DMS114 treated with DMSO at 0.1 percent for 48 hours (cell line): ENCODE results near the gene GNAL.
A peak's percentile ranks its signal among the peaks of the same experiment; 100 is the strongest.
"Not testable (repeated sequence)": the region's sequence is repeated elsewhere in the genome, so short reads cannot be mapped to it uniquely, and the experiment has no call there.

Experiments
- DNase-seq: peaks from one replicate; lab custom pipeline; 2025; ENCODE audit not compliant: unreplicated experiment; lab: John Stamatoyannopoulos, UW

The GNAL gene

GRCh38 chr18:11871501-11871900, 182.4 kb downstream of the GNAL start:
- no peak for DNase-seq

DNA sequence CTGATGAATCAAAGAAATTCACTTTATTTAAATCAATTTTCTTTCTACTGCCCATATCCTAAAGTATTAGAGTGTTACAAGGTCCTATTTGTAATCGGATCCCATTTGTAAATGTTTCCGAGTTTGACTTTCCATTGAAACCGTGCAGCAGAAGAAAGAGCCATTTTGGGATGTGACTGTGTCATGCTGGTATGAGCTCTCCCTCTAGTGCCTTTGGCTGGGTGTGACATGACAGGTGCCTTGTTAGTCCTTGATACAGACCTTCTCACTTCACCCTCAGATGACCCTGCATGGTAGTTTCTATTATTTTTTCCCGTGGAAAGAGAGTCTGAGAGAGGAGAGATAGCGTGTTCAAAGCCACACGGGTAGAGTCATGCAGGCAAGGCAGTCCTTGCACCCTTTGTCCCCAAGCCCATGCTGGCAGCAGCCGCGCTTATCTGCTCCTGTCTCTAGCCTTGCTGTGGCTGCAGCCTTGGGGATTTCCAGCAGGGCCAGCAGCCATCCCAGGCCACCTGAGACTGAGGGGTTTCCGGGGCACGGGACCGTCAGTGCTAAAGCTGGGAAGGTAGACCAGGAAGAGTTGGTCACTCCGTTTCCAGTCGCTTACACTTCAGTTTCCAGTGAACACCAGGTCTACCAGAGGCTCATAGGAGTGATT, 183.5 kb downstream of the GNAL start:
- peak; percentile 5 for DNase-seq

DNA sequence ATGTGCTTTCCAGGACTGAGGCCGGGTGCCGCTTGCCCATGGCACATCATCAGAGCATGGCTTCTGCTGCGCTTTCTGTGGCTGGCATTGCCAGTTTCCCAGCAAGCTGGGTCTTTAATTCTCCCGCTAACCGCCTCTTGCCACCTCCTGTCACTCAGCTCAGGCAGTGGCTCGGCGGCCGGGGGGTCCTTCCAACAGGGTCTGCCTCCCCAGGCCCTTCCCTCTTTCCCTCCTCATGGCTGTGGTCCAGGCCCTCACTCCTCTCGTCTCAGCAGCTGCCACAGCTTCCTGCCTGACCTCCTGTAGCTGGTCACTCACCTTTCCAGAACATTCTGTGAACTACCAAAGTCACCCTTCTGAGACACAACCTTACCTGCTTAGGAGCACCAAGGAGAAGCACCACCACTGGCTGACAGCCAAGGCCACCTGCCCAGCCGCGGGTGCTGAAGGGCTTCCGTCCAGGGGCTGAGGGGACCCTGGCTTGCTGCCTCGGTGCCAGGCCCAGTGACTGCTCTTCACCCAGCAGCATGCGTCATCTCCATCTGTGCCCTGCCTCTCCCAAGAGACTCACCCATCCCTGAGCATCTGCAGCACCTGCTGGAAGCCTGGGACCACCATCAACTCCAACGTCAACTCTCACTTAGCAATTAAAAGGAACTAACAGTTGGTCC, 184.7 kb downstream of the GNAL start:
- no peak for DNase-seq

GRCh38 chr18:11874676-11875075, 185.6 kb downstream of the GNAL start:
- DNase-seq = no peak

DNA sequence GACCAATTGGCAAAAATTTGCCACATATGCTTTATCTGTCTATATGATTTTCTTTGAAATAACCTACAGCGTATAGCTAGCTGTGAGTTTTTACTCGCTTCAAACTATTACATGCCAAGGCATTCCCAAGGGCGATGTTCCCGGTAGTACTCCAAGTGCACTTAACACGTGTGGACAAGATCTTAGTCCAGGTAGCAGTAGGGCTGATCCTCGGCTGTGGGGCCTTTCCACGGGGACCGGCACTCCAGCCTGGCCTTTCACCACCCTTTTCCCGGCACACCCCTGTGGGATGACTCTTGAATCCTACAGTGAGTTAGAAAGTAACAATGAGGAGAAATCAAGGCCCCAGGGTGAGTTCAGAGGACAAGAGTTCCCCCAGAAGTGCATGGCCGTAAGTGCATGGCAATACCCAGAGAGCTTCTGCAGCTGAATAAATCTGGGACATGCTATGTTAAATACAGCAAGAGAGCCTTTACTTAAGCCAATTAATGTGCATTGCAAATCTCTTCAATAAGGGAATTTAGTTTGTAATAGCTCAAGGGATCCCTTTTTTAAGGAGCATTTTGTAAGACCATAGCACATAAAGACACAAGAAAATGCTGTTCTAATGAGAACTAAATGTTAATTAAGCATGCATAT, 188.6 kb downstream of the GNAL start:
- no peak for DNase-seq

GRCh38 chr18:11880586-11881304, 191.7 kb downstream of the GNAL start:
- no peak for DNase-seq

- no peak for DNase-seq
These were observed 193.6 kb downstream of the GNAL start for GRCh38 chr18:11882636-11883035.

- DNase-seq = no peak
These were observed 194.1 kb downstream of the GNAL start for GRCh38 chr18:11883153-11883552.

GRCh38 chr18:11884396-11885030, 195.4 kb downstream of the GNAL start:
- no peak for DNase-seq

DNA sequence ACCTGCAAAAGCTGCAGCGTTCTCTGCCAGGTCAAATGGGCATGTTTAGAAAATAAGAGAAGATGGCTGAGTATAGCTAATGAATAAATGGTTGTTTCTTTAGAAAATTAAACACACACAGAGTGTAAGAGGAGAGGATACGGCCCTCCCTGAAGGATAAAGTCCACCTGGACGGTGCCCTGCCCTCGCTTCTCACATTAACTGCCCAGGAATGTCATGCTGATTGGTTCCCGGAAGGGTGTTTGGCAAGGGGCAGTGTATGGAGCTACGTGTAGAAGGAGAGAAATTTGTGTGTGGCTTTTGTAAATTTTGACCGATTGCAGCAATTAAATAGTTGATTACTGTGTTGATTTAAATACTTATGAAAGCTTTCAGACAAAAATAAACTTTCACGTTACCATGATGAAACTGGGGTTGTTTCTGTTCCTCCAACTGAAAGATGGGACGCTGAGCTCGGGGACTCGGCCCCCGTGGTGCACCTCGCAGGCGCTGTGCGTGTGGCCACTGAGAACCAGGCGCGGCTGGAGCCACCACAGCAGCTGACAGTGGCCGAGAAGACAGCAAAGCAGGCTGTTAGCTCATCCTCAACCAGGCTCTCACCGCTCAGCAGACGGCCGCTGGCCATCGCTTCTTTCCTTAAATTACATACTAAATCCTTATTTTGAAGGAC, 196.3 kb downstream of the GNAL start:
- no peak for DNase-seq

- DNase-seq = no peak
These were observed 197.6 kb downstream of the GNAL start for GRCh38 chr18:11886577-11887110.

- no peak for DNase-seq
These were observed 198.5 kb downstream of the GNAL start for GRCh38 chr18:11887328-11888128.

DNA sequence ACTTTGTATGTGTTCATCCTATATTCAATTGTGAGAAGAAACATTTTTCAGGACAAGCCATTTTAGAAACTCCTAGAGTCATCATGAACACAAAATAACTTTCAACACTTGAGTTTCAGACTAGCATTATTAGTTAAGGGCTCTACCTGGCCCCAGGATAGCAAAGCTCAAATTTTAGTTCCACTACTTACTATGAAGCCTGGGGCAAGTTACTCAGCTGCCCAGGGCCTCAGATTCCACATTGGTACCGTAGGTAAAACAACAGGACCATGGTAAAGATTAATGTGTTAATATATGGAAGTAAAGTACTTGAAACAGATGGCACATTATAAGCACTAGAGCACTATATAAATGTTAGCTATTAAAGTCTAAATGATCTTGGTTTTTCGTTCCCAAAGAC, 199.7 kb downstream of the GNAL start:
- no peak for DNase-seq

GRCh38 chr18:11889284-11889683, 200.2 kb downstream of the GNAL start:
- no peak for DNase-seq

DNA sequence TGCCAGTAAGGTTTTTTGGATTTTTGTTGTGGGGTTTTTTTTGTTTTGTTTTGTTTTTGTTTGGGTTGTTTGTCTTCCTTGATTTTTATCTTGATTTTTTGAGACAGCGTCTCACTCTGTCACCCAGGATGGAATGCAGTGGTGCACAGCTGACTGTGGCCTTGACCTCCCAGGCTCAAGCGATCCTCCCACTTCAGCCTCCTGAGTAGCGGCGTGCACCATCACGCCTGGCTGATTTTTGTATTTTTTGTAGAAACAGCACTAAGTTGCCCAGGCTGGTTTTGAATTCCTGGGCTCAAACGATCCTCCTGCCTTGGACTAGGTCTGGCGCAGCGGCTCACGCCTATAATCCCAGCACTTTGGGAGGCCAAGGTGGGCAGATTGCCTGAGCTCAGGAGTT, 202.7 kb downstream of the GNAL start:
- DNase-seq = no peak

DNA sequence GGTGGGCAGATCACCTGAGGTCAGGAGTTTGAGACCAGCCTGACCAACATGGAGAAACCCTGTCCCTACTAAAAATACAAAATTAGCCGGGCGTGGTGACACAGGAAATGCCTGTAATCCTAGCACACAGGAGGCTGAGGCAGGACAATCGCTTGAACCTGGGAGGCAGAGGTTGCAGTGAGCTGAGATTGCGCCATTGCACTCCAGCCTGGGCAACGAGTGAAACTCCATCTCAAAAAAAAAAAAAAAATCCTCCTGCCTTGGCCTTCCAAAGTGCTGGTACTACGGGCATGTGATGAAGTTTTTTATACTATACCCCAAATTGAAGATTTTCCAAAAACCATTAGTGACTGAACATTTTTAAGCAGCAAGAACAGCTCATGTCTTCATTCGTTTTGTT, 203.4 kb downstream of the GNAL start:
- not testable (repeated sequence) for DNase-seq

GRCh38 chr18:11897781-11898180, 208.7 kb downstream of the GNAL start:
- DNase-seq = no peak

DNA sequence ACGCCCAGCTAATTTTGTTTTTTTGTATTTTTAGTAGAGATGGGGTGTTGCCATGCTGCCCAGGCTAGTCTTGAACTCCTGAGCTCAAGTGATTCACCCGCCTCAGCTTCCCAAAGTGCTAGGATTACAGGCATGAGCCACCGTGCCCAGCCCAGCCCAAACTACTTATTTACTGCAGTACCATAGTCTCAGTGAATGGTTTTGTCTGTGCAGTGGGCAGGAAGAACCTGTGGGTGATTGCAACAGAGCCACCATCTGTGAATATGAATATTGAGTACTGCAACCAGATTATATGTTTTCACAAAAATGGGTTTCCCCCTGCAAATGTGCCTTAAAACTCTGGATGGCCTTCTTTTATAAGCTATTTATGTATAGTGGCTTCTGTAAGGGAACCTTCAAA, 210.0 kb downstream of the GNAL start:
- DNase-seq = no peak

DNA sequence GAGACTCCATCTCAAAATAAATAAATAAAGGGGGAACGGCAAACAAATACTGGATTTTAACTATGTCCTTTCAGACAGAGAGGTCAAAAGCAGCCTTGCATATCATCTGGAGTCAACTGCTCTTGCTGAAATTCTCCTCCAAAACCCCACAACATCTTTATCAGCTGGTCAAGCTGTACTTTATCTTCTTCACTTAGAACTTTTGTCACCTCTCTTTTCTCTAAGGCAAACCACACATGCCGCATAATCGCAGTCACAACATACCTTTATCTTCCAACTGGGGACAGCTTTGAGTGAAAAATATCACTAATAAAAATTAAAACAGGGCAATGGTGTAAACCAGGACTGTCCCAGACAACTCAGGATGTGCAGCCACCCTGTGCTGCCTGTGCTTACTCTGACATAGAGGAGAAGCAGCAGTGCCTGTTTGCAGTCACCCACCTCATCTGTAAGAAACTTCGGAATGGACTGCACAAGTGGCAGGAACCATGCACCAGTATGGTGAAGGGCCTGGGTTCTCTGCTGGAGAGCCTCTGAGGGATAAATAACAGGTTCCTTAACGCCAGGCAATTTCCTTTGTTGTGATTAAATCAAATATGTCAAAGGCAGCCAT, 212.9 kb downstream of the GNAL start:
- no peak for DNase-seq
